T-helper 22 cell (primary cell): Measurements from ENCODE around the gene KLHL35.
A peak's percentile ranks its signal among the peaks of the same experiment; 100 is the strongest.

Experiments used
- DNase-seq: peaks from one replicate; pipeline ENCODE4 v3.0.0-alpha.2; 2020; ENCODE audit warnings: low read depth

The KLHL35 gene

DNA sequence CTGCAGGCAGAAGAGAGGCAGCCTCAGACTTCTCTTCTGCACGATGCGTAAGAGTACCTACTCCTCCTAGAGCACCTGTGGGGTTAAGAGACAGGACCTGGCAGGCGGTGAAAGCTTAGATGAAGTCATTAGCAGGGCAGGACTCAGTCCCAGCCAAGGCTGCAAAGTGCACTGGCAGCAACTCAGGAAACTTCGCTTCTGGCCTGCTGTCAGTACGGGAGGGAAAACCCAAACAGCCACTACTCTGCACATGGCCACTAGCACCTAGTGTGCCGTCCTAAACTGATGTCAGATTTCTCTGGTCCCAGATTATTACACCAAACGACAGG lies 8.8 kb upstream of the KLHL35 start:
- no peak for DNase-seq

DNA sequence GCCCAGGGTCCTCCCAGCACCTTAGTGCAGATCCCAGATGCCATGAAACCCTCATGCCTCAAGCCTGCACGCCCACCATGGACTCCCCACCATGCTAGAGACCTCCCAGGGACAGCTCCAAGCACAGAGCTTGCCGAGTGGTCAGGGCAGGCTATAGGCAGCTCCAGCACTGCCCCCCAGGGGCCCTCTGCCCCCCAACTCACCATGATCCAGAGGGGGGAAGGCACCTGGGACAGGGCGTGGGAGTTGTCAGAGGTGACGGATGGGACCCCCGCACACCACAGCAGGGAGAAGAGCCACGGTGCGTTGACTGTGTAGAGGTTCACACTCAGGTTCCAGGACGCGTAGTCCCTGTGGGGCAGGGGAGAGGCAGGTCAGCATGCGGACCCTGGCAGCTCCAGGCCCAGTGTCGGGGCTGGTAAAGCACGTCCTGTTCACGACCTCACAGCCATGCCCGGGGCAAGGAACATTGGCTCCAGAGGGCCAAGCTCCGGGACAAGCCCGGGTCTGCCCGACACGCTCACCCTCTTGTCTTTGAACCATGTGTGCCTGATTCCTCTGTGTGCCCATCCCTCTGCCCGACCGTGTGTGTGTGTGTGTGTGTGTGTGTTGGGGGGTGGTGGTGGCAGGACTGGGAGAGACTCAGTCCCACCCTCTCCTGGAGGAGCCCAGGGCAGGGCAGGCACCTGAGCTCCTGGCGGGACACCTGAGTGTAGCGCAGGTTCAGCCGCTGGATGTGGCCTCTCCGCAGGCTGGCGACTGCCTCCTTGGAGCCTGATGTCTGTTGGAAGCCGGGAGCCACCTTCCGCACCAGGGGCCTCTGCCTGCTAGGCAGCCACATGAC lies 8.2 kb upstream of the KLHL35 start:
- no peak for DNase-seq

DNA sequence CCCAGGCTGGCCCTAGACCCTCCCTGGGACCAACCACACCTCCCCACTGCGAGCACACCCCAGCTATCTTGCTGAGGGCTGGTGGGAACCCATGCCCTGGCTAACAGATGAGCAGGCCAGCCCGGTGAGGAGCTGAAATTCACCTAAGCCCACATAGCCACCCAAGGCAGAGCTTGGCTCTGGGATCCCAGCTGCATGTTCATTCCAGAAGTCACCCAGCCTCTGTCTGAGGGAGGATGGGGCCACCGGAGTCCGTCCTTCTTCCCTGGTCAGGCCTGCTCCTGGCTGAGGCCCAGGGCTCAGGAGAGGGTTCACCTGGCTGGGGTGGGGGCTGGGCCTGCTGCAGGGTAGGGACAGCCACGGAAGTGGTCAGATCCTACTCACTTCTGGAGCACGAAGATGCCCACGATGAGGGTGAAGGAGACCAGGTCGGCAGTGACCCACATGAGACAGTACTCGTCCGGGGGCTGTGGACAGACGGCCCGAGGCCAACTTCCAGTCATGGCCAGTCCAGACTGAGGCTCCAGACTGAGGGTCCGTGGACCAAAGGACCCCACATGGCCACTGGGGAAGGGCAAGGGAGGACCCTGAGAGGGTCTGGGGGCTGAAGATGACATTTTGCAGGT lies 6.6 kb upstream of the KLHL35 start:
- DNase-seq, result no peak

DNA sequence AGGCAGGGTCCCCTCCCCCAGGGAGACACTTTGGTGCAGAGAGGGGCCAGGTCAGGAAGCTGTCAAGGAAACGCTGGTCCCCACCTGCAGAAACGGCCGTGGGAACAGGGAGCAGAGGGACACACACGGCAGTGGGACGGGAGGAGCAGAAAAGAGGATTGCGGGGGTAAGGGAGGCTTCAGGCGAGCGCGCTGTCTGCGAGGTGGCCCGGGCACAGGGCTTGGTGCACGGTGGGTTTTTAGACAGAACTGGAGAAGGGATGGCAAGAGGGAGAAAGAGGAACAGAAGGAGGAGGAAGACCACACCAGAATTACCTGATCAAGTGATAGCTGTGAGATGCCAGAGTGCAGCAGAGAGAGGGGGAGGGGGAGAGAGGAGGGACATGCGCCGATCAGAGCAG lies 6.0 kb upstream of the KLHL35 start:
- no peak for DNase-seq

DNA sequence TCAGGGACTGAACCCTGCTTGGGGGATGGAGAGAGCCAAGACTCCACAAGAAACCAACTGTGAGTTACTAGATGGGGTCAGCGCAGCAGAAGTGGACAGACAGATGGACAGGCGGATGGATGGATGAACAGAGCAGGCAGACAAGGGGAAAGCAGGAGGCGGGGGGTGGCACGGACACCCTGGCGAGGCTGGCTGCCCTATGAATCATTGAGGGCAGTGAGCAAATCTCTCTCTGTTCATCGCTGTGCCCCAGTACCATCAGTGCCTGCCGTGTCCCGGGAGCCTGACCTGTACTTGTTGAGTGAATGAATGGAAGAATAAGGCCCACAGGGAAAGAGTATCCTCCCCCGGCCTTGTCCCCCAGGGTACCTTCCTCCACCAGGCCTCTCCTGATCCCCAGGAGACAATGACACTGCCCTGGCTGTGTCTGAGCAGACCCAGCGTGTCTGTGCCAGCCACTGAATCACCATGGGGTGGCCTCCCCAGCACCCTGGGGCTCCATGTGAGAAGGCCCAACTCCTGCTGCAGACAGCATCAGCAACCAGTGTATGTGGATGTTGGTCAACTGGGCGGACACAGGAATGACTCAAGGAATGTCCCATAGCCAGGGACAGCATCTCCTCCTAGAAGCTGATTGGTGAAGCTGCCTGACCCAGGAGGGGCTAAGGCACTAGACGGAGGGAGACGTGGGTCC lies 5.1 kb upstream of the KLHL35 start:
- DNase-seq, result no peak

DNA sequence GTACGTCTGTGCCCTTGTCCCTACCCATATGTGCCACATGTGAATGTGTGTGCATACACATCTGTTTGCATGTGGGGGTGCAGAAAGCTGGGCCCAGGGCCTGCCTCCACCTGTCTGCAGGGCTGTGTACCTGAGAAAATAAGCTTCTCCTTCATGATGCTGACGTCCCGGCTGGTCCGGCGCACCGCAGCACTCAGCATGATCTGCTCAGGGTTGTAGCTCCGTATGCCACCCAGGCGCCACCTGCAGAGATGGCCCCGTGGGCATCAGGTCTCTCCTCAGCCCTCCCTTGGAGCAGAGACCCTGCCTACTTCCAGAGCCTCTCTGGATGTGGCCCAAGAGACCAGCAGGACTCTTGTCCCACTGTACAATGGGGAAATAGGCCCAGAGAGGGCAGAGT lies 3.8 kb upstream of the KLHL35 start:
- DNase-seq, result no peak

DNA sequence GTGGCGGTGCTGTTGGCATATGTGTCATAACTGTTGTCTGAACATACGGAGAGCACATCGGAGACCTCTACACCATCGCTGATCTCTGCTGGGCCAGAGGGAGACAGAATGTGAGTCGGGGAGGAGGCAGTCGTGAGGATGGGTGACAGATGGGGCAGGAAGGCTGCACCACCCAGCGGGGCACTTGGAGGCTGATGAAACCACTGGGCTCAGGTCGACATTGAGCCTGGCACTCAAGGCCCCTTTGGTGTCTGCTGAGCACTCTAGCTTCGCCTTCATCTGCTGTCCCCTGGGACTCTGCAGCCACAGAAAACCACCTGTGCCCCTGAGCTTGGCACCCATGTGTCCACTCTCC lies 2.5 kb upstream of the KLHL35 start:
- DNase-seq, result no peak

DNA sequence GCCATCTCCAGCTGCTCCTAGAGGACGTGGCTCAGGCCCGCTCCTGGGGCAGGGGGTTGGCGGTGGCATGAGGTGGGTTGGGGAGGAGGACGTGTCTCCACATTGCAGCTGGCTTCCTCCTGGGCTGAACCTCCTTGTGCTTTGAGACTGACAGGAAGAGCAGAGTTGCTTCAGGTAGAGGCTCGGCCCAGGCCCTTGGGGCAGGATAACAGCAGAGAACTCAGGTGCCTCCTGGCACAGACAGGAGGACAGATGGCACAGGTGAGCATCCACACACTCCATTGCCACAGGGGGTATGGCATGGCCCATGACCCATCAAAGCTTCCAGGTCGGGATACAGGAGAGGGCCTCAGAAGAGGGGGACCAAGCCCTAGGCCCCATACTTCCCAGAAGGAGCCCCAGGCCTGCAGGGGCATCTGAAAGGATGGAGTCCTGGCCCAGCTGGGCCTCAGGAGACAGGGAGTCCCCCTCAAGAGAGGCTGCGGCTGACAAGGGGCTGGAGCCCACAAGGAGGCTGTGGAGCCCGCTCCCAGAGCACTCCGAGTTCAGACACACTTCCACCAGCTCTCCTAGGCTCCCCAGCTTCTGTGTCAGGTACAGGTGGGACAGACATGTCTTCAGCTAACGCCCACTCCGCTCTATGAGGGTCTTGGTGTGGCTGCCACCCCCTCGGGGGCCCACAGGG lies 2.0 kb upstream of the KLHL35 start:
- no peak for DNase-seq

DNA sequence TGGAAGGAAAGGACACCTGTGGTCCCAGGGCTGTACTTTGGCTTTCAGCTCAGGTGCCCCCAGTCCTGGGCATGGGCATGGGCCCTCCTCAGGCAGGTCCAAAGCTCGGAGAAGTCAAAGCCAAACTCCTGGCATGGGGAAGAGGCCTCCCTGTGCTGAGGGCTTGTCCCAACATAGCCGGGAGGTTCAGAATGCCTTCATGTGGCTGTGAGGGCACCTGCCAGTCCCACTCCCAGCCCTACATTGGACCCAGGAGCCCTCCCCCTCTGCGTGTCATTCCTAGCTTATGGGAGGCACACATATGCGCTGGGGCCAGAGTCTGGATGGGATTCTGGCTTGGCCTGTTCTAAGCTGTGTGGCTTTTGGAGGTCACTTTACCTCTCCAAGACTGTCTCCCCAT lies 1.0 kb upstream of the KLHL35 start:
- DNase-seq, result no peak

DNA sequence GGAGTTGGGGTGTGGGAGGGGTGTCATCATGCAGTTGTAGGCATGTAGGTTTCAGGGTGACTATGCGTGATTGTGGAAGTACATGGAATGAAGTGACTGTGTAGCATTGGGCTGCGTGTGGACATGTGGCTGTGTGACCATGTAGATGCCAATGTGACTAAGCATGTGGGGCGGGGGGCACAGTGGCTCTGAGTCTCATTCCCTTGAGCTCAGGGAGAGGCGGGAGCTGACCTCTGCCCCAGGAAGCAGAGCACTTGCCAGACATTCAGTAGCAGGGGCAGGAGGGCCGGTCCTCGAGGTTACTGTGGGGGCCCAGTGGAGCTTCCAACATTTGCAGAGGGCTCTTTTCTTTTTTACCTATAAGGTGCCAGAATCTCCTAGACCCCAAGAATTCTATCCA lies 440 bp upstream of the KLHL35 start:
- DNase-seq, result no peak

DNA sequence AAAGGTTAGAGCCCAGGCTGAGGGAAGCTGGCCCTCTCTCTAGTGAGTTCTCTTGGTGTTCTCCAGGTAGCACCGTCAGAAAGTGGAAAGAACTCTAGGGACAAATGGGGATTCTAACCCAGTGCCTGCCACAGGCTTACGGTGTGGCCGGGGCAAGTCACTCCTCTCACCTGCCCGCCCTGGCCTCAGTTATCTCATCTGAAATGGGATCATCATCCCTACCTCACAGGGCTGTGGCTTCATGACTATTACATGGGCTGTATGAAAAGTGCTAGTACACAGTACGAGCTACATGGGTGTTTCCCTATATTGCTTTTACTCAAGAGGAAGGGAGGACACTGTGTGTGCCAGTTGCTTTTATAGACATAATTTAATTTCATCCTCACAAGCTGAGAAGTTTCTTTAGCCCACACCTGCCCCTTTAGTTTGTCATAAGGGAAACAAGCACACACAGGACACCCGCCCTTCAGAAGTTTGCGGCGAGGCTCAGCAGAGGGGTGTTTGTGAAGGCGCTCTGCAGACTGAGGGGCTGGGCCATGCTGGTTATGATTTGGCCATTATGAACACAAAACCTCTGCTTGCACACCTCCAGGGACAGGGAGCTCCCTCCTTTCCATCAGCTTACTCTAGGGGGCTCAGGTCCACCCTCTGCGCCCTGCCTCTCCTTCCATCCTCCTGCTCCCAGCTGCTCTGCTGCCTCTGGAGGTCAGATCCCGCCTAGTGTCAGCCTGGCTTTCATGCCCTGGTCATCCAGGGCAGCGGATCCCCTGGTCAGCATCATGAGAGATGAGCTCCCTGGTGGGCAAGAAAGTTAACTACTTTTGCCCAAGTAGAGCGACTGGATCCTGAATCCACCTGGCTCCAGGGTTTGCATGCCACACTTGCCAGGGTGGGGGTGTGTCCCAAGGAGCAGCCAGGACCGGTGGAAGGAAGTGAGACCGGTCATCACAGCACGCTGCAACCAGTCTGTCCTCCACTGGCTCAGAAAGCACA lies 1.2 kb downstream of the KLHL35 start:
- DNase-seq, result no peak

DNA sequence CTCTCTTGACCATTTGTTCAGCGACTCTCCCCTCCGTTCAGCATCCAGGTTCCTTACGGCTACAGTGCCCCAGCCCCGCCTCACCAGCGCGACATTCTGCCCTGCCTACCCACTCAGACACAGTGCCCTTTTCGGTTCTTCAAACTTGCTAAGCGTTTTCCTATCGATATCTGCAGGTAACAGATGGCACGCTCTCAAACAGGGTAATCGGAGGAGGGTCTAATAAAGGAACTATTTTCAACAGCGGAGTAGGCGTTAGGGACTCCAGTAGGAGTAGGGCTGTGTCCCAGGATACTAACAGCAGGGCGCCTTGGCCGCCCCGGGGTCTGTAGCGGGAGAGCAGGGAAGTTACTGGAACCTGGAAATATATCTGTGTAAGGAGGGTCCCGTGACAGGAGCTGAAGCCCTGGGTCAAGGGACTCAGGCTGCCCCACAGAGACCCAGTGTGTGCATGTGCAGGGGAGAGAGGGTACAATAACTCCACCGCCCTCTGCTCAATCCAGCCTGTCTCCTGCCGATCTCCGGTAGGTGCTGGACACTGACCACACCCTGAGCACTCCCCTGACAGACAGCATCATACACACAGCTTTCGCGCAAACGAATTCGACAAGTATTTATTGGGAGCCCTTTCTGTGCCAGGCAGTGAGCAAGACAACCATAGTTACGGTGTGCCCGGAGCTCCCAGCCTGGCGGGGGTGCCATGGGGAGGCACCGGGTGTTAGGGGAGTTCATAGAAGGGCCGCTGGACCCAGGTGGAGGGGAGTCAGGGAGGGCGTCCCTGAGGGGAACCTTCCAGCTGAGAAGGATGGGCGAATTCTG lies 2.1 kb downstream of the KLHL35 start:
- DNase-seq, result no peak

DNA sequence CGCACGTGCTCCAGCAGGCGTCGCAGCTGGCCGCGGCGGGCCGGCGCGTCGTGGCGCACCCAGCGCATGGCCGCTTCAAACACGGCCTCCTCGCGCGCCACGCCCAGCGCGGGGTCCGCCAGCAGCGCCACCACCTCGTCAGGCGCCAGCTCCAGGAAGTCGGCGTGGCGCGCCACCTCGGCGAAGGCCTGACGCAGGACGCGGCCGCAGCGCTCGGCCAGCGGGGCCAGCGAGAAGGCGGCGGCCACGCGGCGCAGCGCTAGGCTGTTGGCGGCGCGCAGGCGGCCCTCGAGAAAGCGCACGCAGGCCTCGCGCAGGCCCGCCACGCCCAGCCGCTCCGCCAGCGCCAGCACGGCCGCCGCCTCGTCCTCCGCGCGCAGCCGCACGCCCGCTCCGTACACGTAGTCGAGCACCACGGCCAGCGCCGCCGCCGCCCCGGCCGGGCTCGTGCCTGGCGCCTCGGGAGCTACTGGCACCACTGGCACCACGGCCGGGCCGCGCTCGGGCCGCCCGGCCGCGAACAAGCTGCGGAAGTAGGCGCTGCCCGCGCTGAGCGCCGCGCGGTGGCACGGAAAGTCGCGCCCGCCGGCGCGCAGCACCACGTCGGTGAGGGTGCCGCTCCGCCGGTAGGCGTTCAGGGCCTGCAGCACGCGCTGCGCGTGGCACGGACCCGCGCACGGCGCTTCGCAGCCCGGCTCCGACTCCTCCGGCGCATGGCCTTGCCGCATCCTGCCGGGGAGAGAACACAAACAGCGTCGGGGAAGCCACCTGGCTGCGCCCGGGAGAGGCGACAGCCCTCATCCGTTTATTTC lies 2.9 kb downstream of the KLHL35 start:
- DNase-seq, result peak; percentile 43

DNA sequence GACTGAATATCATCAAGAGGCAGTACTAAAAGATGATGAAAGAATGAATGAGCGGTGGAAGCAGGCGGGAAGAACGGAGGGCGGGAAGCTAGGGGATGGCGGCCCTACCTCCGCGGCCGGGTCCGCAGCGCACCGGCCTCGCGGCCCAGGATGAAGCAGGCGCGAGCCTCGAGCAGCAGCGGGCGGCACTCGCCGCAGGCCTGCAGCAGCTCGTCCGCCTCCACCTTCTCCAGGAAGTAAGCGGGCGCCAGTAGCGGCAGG lies 3.4 kb downstream of the KLHL35 start:
- DNase-seq, result no peak

DNA sequence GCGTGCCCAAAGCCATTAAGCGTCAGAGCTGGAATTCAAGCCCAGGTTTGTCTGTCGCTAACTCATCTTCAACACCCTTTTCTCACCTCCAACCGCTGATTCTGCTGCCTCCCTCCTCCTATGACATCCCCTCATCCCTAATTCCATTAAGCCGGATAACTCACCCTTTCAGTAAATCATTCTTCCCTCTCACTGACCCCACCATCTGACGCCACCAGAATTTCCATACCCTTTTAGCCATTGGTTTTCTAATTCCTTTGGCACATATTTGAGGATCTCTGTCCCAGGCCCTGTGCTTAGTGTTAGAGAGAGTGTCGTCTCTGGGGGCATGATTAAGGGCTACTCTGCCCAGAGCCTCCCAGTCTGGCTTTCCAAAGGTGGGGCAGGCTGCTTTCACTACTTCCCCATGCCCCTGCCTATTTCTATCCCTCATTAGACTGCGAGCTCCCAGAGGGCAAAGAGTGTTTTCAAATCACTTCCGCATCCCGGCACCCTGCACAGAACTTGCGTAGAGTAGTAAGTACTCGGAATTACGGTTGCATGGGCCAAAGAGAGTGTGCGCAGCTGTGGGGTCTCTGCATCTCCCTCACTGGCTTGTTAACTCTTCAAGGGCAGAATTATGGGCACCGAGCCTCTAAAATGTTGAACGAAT lies 3.9 kb downstream of the KLHL35 start:
- no peak for DNase-seq

DNA sequence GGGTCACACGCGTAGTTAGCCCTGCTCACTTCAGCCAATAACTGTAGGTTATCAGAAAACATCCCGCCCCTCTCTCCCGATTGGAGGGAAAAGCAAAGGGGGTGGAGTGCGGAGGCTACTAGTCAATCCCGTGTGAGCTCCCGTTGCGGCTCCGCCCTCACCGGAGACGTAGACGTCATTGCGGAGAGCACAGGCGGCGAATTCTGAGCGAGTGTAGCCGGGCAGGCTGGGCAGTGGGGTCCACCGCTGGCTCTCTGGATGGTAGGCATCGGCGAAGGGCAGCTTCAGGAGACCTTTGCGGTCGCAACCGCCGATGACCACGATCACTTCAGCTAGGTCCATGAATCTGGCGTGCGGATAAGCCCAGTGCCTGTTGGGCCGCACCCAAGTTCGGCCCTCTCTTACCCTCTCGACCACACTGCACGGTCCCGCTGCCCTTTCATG lies 4.7 kb downstream of the KLHL35 start:
- peak; percentile 39 for DNase-seq

DNA sequence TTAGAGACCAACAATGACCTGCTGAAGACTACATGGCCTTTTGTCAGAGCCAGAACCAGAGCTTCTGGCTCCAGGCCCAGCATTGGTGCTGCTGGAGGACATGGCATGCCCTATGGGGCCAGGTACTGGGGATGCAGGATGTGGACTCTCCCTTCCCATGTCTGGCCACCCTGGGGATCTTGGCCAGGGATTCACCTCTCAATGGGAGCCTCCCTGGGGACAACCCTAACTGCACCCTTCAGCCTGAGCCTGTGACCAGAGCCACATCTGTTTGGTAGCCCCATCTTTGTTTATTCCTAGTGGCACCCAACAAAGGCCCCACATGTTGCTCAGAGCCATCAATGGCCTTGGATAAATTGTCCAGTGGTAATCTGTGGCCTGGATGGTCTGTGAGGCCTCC lies 5.8 kb downstream of the KLHL35 start:
- no peak for DNase-seq

DNA sequence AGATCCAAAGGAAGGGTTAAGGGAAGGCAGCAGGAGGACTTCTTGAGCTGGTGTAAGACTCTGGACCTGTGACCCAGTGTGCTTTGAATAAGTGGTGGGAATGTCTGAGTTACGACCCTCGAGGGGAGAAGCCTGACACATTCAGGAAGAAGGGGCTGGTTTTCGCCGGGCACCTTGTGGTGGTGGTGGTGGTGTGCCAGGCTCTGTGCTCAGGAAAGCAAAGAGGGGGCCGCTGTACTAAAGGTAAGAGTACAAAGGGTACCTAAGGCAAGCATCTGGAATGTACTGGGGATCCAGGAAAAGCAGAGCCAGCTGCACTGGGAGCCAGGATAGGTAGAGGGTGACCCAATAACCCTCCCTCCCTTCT lies 6.3 kb downstream of the KLHL35 start:
- DNase-seq, result no peak

DNA sequence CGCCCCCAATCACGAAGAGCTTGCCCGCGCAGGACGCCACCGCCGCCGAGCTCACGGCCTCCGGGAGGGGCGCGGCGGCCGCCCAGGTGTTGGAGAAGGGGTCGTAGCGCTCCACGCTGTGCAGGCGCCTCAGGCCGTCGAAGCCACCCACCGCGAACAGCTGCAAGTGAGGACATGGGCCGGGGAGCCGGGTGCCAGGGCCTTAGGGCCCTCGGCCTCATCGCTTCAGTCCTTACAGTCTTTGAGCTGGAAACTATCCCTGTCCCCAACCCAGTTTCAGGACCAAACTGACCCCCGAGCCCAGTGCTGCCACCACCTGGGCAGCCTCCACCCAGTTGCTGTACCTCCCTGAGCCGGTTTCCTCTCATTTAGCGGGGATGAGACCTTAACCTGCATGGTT lies 7.6 kb downstream of the KLHL35 start:
- no peak for DNase-seq

DNA sequence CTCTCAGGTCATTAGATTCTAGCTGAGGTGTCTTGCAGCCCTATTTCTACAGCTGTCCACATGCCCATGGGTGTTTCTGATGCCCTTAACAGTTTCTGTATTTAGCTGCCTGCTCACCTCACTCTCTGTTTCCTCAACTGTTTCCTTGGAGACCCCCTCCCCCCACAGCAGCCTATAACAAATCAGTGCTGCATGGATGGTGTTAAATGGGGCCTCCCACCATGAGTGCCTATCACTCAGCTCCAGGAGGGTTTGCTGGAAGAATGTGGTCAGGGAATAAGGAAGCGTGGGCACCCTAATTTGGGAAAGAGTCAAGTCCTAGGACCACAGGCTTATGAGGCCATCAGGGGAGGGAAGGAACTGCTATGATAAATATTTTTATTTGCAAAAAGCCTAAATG lies 8.6 kb downstream of the KLHL35 start:
- no peak for DNase-seq
